ENCODE data around the gene FRMD8.

DNA sequence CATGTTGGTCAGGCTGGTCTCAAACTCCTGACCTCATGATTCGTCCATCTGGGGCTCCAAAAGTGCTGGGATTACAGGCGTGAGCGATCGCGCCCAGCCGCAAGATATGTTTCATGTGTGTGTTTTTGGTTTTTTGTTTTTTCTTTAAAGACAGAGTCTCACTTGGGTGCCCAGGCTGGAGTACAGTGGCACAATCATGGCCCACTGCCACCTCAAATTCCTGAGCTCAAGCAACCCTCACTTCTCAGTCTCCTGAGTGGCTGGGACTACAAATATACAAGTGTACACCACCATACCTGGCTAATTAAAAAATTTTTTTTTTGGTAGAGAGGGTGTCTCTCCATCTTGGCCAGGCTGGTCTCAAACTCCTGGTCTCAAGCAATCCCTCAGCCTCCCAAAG, 23.5 kb upstream of the FRMD8 start:
- TF ChIP-seq POLR2AphosphoS5 (IDR thresholded peaks at IDR 0.05; ENCODE audit: low read depth): no peak
- TF ChIP-seq EZH2 (IDR thresholded peaks at IDR 0.05; ENCODE audit: low read depth, unreplicated experiment): no peak
- TF ChIP-seq, protein P1, sequence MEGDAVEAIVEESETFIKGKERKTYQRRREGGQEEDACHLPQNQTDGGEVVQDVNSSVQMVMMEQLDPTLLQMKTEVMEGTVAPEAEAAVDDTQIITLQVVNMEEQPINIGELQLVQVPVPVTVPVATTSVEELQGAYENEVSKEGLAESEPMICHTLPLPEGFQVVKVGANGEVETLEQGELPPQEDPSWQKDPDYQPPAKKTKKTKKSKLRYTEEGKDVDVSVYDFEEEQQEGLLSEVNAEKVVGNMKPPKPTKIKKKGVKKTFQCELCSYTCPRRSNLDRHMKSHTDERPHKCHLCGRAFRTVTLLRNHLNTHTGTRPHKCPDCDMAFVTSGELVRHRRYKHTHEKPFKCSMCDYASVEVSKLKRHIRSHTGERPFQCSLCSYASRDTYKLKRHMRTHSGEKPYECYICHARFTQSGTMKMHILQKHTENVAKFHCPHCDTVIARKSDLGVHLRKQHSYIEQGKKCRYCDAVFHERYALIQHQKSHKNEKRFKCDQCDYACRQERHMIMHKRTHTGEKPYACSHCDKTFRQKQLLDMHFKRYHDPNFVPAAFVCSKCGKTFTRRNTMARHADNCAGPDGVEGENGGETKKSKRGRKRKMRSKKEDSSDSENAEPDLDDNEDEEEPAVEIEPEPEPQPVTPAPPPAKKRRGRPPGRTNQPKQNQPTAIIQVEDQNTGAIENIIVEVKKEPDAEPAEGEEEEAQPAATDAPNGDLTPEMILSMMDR (conservative IDR thresholded peaks at IDR 0.05; ENCODE audit: low read depth in 2 of 2): no peak
